HG03442 (cell line): ENCODE results near the gene GSTT2B.
"Not testable (repeated sequence)": the region's sequence is repeated elsewhere in the genome, so short reads cannot be mapped to it uniquely, and the experiment has no call there.

Experiments
- ATAC-seq: cut with Tn5 transposase; IDR thresholded peaks from one replicate; pipeline ENCODE4 v1.9.1; 2021; ENCODE audit warnings: mild to moderate bottlenecking, moderate library complexity; ENCODE audit not compliant: unreplicated experiment

GSTT2B gene, protein sequence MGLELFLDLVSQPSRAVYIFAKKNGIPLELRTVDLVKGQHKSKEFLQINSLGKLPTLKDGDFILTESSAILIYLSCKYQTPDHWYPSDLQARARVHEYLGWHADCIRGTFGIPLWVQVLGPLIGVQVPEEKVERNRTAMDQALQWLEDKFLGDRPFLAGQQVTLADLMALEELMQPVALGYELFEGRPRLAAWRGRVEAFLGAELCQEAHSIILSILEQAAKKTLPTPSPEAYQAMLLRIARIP

GRCh38 chr22:23961084-23961771 lies at the start of gene GSTT2B:
Gene GSTT2B, minus strand, starts transcription at chr22:23961195. Its CDS starts 64 bp downstream, at chr22:23961131.
- ATAC-seq, result not testable (repeated sequence)

- no peak for ATAC-seq
Observed at GRCh38 chr22:24010018-24010391, 49.0 kb upstream of the GSTT2B start.

- ATAC-seq, result no peak
Observed at GRCh38 chr22:24009227-24010017, 48.4 kb upstream of the GSTT2B start.

- no peak for ATAC-seq
Observed at GRCh38 chr22:24008381-24009226, 47.6 kb upstream of the GSTT2B start.

GRCh38 chr22:24008022-24008283 lies 47.0 kb upstream of the GSTT2B start:
- no peak for ATAC-seq

DNA sequence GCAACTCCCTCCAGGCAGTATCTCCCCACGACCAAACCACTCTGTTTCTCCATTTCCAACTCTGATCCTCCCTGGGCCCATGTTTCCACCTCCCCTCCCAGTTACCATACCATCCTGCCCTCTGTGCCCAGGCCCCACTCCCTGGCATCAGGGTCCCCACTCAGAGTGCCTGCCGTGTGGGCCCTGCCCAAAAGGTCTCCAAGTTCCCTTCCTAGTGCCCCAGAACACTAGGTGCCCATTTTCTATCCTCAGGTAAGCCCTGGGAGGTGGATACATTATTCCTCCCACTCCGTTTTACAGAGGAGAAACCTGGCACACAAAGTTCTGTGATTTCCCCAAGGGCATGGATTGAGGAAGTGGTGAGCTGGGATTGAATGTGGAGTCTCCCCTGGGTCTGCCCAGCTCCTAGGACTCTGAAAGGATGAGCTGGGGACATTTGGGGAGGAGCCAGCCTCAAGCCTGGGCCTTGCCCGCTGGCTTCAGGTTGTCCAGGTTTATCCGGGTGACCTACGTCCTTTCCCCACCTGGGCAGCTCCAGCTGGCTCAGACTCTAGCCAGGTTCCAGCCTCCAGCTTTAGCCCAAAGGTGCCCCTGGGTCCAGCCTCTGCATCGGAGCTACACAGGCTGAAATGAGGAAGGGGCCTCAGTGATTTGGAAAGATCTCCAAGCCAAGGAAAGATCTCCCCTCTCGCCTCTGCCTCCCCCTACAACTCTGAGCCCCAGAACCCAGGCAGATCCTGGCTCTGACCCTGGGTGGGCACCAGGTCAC lies 46.4 kb upstream of the GSTT2B start:
- no peak for ATAC-seq

- ATAC-seq, result no peak
Observed at GRCh38 chr22:24006914-24007214, 45.9 kb upstream of the GSTT2B start.

GRCh38 chr22:24006207-24006913 lies 45.4 kb upstream of the GSTT2B start:
- no peak for ATAC-seq

DNA sequence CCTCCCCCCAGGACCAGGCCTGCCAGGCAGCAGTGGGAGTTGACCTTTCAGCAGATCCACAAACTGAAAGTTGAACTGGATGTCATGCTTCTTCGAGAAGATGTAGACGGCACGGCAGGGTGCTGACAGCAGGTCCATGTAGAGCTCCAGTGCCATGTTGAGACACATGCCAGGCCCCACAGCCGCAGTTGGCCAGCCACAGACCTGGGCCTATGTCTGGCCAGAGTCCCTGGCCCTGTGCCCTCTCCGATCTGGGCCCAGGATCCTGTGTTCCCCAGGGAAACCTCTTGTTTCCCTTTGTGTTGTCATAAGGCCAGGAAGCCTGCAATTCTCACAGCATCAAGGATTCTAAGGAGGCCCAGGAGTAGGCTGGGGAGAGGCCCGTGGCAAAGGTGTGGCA lies 44.2 kb upstream of the GSTT2B start, which contains the start of gene GSTT4:
Gene GSTT4, minus strand, starts transcription at position 253 of the 400 bp plus-strand sequence. Its CDS starts 97 bp downstream, at position 156.
- ATAC-seq, result no peak

GRCh38 chr22:24003887-24004286 lies 42.9 kb upstream of the GSTT2B start:
- ATAC-seq, result no peak

- ATAC-seq, result no peak
Observed at GRCh38 chr22:24002851-24003250, 41.9 kb upstream of the GSTT2B start.

GRCh38 chr22:24002272-24002671 lies 41.3 kb upstream of the GSTT2B start:
- ATAC-seq, result no peak

- ATAC-seq, result no peak
Observed at GRCh38 chr22:24001314-24001713, 40.3 kb upstream of the GSTT2B start.

- ATAC-seq, result not testable (repeated sequence)
Observed at GRCh38 chr22:23999779-24000178, 38.8 kb upstream of the GSTT2B start.

DNA sequence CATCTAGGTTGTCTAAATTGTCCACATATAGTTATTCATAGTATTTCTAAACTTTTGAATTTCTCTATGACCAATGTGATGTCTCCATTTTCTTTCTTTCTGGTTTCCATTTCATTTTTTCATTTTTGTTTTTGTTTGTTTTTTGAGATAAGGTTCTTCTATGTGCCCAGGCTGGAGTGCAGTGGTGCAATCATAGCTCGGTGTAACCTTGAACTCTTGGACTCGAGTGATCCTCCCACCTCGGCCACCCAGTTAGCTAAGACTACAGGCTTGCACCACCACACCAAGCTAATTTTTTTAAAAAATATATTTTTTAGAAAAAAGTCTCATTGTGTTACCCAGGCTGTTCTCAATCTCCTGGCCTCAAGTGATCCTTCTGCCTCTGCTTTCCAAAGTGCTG lies 36.1 kb upstream of the GSTT2B start:
- ATAC-seq, result no peak

DNA sequence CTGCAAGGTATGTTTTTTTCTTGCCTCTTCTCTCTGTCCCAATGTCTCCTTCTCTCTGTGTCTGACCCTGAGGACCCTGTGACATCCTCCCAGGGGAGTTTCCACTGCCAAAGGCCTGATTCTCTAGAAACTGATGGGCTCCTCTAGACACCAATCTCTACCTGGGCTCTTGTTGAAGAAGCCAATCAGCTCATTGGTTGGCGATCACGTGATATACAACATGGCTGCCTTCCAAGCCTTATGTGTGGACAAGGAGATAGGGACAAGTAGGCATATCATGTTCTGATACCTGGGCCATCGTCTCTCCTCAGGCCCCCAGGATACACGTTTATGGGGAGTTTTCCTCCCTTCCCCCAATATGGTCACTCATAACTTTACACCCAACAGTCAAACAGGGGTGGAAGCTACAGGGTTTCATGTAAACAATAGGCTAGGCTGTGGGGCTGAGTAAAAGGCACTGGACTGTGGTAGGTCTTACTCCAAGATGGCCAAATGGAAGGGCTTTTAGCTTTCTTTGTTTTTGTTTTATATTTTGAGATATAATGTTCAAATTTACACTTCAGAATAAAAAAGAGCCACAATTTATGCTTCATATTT lies 32.7 kb upstream of the GSTT2B start:
- ATAC-seq, result not testable (repeated sequence)

DNA sequence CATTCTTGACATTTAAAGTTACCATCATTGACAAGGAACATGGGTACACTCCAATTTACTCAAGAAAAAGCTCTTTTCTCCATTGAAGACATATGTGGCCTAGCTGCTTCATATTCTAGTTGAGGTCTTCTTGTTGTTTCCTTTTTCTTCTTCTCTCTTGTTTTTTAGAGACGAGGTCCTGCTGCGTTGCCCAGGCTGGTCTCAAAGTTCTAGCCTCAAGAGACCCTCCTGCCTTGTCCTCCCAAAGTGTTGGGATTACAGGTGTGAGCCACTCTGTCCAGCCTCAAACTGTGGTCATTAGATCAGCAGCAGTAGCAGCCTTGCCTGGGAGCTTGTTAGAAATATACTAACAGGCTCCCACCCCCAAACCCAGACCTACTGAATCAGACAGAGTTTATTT lies 32.1 kb upstream of the GSTT2B start:
- not testable (repeated sequence) for ATAC-seq

GRCh38 chr22:23989583-23990244 lies 28.7 kb upstream of the GSTT2B start:
- ATAC-seq, result not testable (repeated sequence)
